H1 (cell line): ENCODE results near the gene RAD51B. TPM values are rescaled to one million over a fixed set of nuclear protein-coding genes. Genes with fewer than 3 reads are reported as not detected.

Experiments
- CTCF ChIA-PET: fragments of 300-600 bp; sonication (Branson Sonifier 250); formaldehyde crosslinking; loops from one replicate; lab custom pipeline; 2021; ENCODE audit not compliant: partially characterized antibody; lab: Charles Lee
- POLR2A ChIA-PET: fragments of 300-600 bp; sonication (Branson Sonifier 250); formaldehyde crosslinking; loops from one replicate; lab custom pipeline; 2021; ENCODE audit warnings: inconsistent platforms; ENCODE audit not compliant: partially characterized antibody; lab: Charles Lee
- DNase-seq, 2 experiments: peaks; one replicate each; pipeline versions ENCODE4 v3.0.0 to v3.0.0-alpha.2; 2010 to 2022; ENCODE audit warnings: low spot score in 2 of 2, low read depth in 1 of 2, mixed read lengths in 1 of 2
- FAIRE-seq: peaks from 2 replicates; lab custom pipeline; 2011; peaks lifted over from hg19 to GRCh38; lab: Jason Lieb, UNC
- H2AFZ ChIP-seq: 2 replicates; pipeline ENCODE4 v1.8.1; 2012; ENCODE audit warnings: low read length, inconsistent platforms
- H2AK5ac ChIP-seq: 2 replicates; pipeline ENCODE4 v1.6.1; 2013; ENCODE audit warnings: low read depth, low read length
- H2BK120ac ChIP-seq: replicated peaks from 2 replicates; pipeline ENCODE3; 2013; ENCODE audit warnings: low read depth, low read length, inconsistent platforms
- H2BK12ac ChIP-seq: 2 replicates; pipeline ENCODE4 v1.6.1; 2013; ENCODE audit warnings: low read depth, low read length
- H2BK15ac ChIP-seq: 2 replicates; pipeline ENCODE4 v1.6.1; 2013; ENCODE audit warnings: low read length
- H2BK20ac ChIP-seq: 2 replicates; pipeline ENCODE4 v1.6.1; 2013; ENCODE audit warnings: low read length
- H2BK5ac ChIP-seq: 2 replicates; pipeline ENCODE4 v1.6.1; 2013; ENCODE audit warnings: low read depth, low read length
- H3K14ac ChIP-seq: 2 replicates; pipeline ENCODE4 v1.6.1; 2013; ENCODE audit warnings: inconsistent platforms; ENCODE audit not compliant: insufficient read length
- H3K18ac ChIP-seq: 2 replicates; pipeline ENCODE4 v1.6.1; 2013; ENCODE audit warnings: low read length; ENCODE audit errors: extremely low read depth
- H3K23ac ChIP-seq: 2 replicates; pipeline ENCODE4 v1.6.1; 2013; ENCODE audit warnings: inconsistent platforms; ENCODE audit not compliant: insufficient read length
- H3K23me2 ChIP-seq: 2 replicates; pipeline ENCODE4 v1.6.1; 2013; ENCODE audit warnings: low read depth, low read length
- H3K27ac ChIP-seq: 2 replicates; pipeline ENCODE4 v1.6.1; 2011; ENCODE audit warnings: low read depth, low read length, inconsistent platforms
- H3K27me3 ChIP-seq, 4 experiments: replicated peaks in 1 of 4; 1 replicate in 1 of 4; 2 replicates in 3 of 4; pipeline versions ENCODE4 v1.6.1 to v1.8.1; 2011 to 2013; ENCODE audit warnings: low read length in 3 of 4, mild to moderate bottlenecking in 3 of 4, inconsistent platforms in 2 of 4, mixed read lengths in 2 of 4, moderate library complexity in 1 of 4; ENCODE audit not compliant: control insufficient read depth in 3 of 4, insufficient read depth in 3 of 4; ENCODE audit errors: extremely low read depth in 1 of 4
- H3K36me3 ChIP-seq, 4 experiments: 2 replicates each; pipeline versions ENCODE4 v1.6.1 to v1.8.1; 2011 to 2013; ENCODE audit warnings: mild to moderate bottlenecking in 4 of 4, low read length in 3 of 4, moderate library complexity in 2 of 4, control low read depth in 1 of 4, inconsistent platforms in 1 of 4; ENCODE audit not compliant: insufficient read depth in 4 of 4, control insufficient read depth in 2 of 4
- H3K4ac ChIP-seq: replicated peaks from 2 replicates; pipeline ENCODE3; 2013; ENCODE audit warnings: low read length, low read depth, mixed read lengths, inconsistent platforms; ENCODE audit not compliant: insufficient read length
- H3K4me1 ChIP-seq, 4 experiments: replicated peaks in 1 of 4; 1 replicate in 1 of 4; 2 replicates in 3 of 4; pipeline versions ENCODE4 v1.6.1 to v1.8.1; 2011 to 2013; ENCODE audit warnings: low read length in 3 of 4, inconsistent platforms in 2 of 4, mixed read lengths in 1 of 4; ENCODE audit not compliant: insufficient read depth in 4 of 4, control insufficient read depth in 3 of 4
- H3K4me2 ChIP-seq, 2 experiments: 2 replicates each; pipeline versions ENCODE4 v1.6.1 to v1.8.1; 2011 to 2013; ENCODE audit warnings: low read depth in 2 of 2, low read length in 2 of 2, control low read depth in 1 of 2, inconsistent platforms in 1 of 2, mild to moderate bottlenecking in 1 of 2; ENCODE audit not compliant: insufficient read depth in 1 of 2
- H3K4me3 ChIP-seq, 4 experiments: fragments of 200-600, 300-600 bp in 1 of 4; sonication (generic), shearing (Covaris generic), sonication (Bioruptor Twin) in 1 of 4; 2 replicates each; pipeline versions ENCODE4 v1.5.1 to v1.8.1; 2011 to 2016; ENCODE audit warnings: low read length in 4 of 4, low read depth in 3 of 4, control low read depth in 2 of 4, inconsistent platforms in 2 of 4, mild to moderate bottlenecking in 2 of 4, mixed read lengths in 1 of 4, moderate library complexity in 1 of 4; ENCODE audit not compliant: insufficient read depth in 2 of 4; ENCODE audit errors: extremely low read depth in 1 of 4
- H3K56ac ChIP-seq: replicated peaks from 2 replicates; pipeline ENCODE3; 2013; ENCODE audit warnings: low read depth, mild to moderate bottlenecking, mixed read lengths, low read length, inconsistent platforms; ENCODE audit not compliant: insufficient read length
- H3K79me1 ChIP-seq: 2 replicates; pipeline ENCODE4 v1.6.1; 2013; ENCODE audit warnings: low read depth, low read length, control low read depth
- H3K79me2 ChIP-seq, 2 experiments: 2 replicates each; pipeline versions ENCODE4 v1.6.1 to v1.8.1; 2012 to 2013; ENCODE audit warnings: low read length in 2 of 2, mild to moderate bottlenecking in 2 of 2, inconsistent platforms in 1 of 2; ENCODE audit not compliant: insufficient read depth in 2 of 2, control insufficient read depth in 1 of 2
- H3K9ac ChIP-seq, 4 experiments: replicated peaks in 1 of 4; 1 replicate in 1 of 4; 2 replicates in 3 of 4; pipeline versions ENCODE4 v1.6.1 to v1.8.1; 2011 to 2013; ENCODE audit warnings: low read depth in 3 of 4, low read length in 3 of 4, control low read depth in 2 of 4, mild to moderate bottlenecking in 2 of 4, moderate library complexity in 2 of 4, inconsistent platforms in 1 of 4; ENCODE audit errors: extremely low read depth in 1 of 4
- H3K9me3 ChIP-seq, 2 experiments: 2 replicates each; pipeline versions ENCODE4 v1.6.1 to v1.8.1; 2012 to 2013; ENCODE audit warnings: mild to moderate bottlenecking in 2 of 2, moderate library complexity in 2 of 2, control low read depth in 1 of 2, inconsistent platforms in 1 of 2, low read depth in 1 of 2, low read length in 1 of 2, mixed read lengths in 1 of 2; ENCODE audit not compliant: insufficient read depth in 2 of 2
- H4K20me1 ChIP-seq, 2 experiments: replicated peaks in 1 of 2; 2 replicates each; pipeline versions ENCODE3 to v1.8.1; 2011 to 2013; ENCODE audit warnings: inconsistent platforms in 2 of 2, low read length in 2 of 2, mild to moderate bottlenecking in 1 of 2; ENCODE audit not compliant: insufficient read depth in 2 of 2, control insufficient read depth in 1 of 2
- H4K5ac ChIP-seq: 2 replicates; pipeline ENCODE4 v1.6.1; 2013; ENCODE audit warnings: low read length, low read depth, mixed read lengths, inconsistent platforms; ENCODE audit not compliant: insufficient read length
- H4K8ac ChIP-seq: 2 replicates; pipeline ENCODE4 v1.8.0; 2013; ENCODE audit warnings: mild to moderate bottlenecking, moderate library complexity, low read length, inconsistent platforms; ENCODE audit not compliant: insufficient read depth; ENCODE audit errors: extremely low read depth
- H4K91ac ChIP-seq: replicated peaks from 2 replicates; pipeline ENCODE3; 2013; ENCODE audit warnings: low read length, mixed read lengths, inconsistent platforms; ENCODE audit not compliant: insufficient read length
- ATF2 ChIP-seq: IDR thresholded peaks from 2 replicates; pipeline ENCODE4 v1.6.1; 2012; ENCODE audit warnings: low read length, inconsistent platforms
- CHD2 ChIP-seq: IDR thresholded peaks from 2 replicates; pipeline ENCODE4 v1.6.1; 2012; ENCODE audit warnings: low read length, improper control_type of control experiment
- CTBP2 ChIP-seq: IDR thresholded peaks from 2 replicates; pipeline ENCODE4 v1.7.0; 2011; ENCODE audit warnings: borderline replicate concordance, mild to moderate bottlenecking, moderate library complexity, mixed read lengths, low read length; ENCODE audit not compliant: insufficient read depth, insufficient read length
- JUND ChIP-seq: IDR thresholded peaks from 2 replicates; pipeline ENCODE4 v1.6.1; 2011; ENCODE audit warnings: mild to moderate bottlenecking, improper control_type of control experiment, low read length
- PHF8 ChIP-seq: fragments of 200-600 bp; sonication (generic); conservative IDR thresholded peaks from 2 replicates; pipeline ENCODE4 v1.7.1; 2012; ENCODE audit warnings: low read depth, mild to moderate bottlenecking, inconsistent platforms, low read length, moderate library complexity
- ZNF274 ChIP-seq: IDR thresholded peaks from 2 replicates; pipeline ENCODE4 v1.7.0; 2012; ENCODE audit warnings: low read length, borderline replicate concordance; ENCODE audit errors: extremely low read depth
- WGBS, 2 experiments: shearing (Covaris generic) in 1 of 2; methylation state at CpG; one replicate each; pipeline versions ENCODE4 v1.1.6 to v1.1.7; 2013 to 2015; ENCODE audit warnings: low lambda C conversion rate in 2 of 2, mixed read lengths in 2 of 2, inconsistent platforms in 1 of 2, low coverage in 1 of 2, missing lambda C conversion rate in 1 of 2; ENCODE audit not compliant: insufficient replicate concordance in 2 of 2, insufficient coverage in 1 of 2, insufficient read length in 1 of 2; ENCODE audit errors: extremely low coverage in 1 of 2, missing lambda C conversion rate in 1 of 2; 5-methylcytosine and 5-hydroxymethylcytosine counted together
- polyA plus RNA-seq, 7 experiments: library from polyadenylated mRNA; depleted of rRNA in 3 of 7; stranded (reverse) in 5 of 7; unstranded in 2 of 7; fragments of >200 nt in 5 of 7; fragments of 200-250 nt in 2 of 7; gene quantifications; 1 replicate in 5 of 7; 2 replicates in 1 of 7; 4 replicates in 1 of 7; pipeline versions ENCODE4 v1.2.1 to v1.2.3, GENCODE V29; 2011 to 2013; ENCODE audit warnings: missing spikeins in 2 of 7, mixed read lengths in 2 of 7
- total RNA-seq: library from RNA; stranded (reverse); fragmentation: NEBNext Ultra II Directional; extraction: Animal tissue kit (Norgen Biotek cat#: 25700); gene quantifications from 2 replicates; pipeline ENCODE4 v1.2.1, GENCODE V29; 2021
- TF ChIP-seq, protein P1 (sequence below): IDR thresholded peaks from 2 replicates; pipeline ENCODE4 v1.6.1; 2012; ENCODE audit warnings: inconsistent platforms

Gene RAD51B
- total and polyA plus RNA-seq, 2 of the 8 experiments (the other 6 are each of a cell fraction or from before 2014, with no cell fraction given) = 3.9 to 14.9 TPM

- Histone ChIP-seq H3K4me1 (no peaks in the 10 kb centered on the region; a peak in 1 of 7 replicates), H2AFZ (no peak overlapping the region), H4K5ac (no peak overlapping the region), H3K79me1 (no peaks in the 10 kb centered on the region), H4K20me1 (no peaks in the 10 kb centered on the region), H3K36me3 (no peaks in the 10 kb centered on the region), H2BK12ac (no peak overlapping the region; the same call in 1 of the 2 replicates), H3K18ac (no peak overlapping the region), H3K27ac (no peak overlapping the region), H4K8ac (no peak overlapping the region), H3K23me2 (no peaks in the 10 kb centered on the region), H3K4me2 (no peak overlapping the region), H2AK5ac (no peak overlapping the region), H3K27me3 (no peaks in the 10 kb centered on the region), H2BK15ac (no peak overlapping the region), H3K14ac (no peak overlapping the region), H3K9me3 (no peaks in the 10 kb centered on the region), H2BK120ac (no peak overlapping the region), H3K4ac (no peak overlapping the region), H3K23ac (no peak overlapping the region), H2BK20ac (no peak overlapping the region), H3K79me2 (no peaks in the 10 kb centered on the region), H3K56ac (no peak overlapping the region), H2BK5ac (no peak overlapping the region), H3K9ac (no peak overlapping the region), H4K91ac (no peak overlapping the region), H3K4me3 (no peak overlapping the region)
- TF ChIP-seq ATF2 (no peak), CTBP2 (no peak), CHD2 (no peak), PHF8 (no peak), JUND (no peak), ZNF274 (no peak)
- TF ChIP-seq, protein P1, sequence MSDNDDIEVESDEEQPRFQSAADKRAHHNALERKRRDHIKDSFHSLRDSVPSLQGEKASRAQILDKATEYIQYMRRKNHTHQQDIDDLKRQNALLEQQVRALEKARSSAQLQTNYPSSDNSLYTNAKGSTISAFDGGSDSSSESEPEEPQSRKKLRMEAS = no peak
- WGBS, 2 experiments = 82% methylated on average over 9 of the region's 9 CpGs; no CpG with 5 or more reads in 1 of the 2 experiments
- no peak for DNase-seq
- ChIA-PET POLR2A (interaction anchor here (1.4 kb wide), 1 partner anchor 12 kb away, joined by 3 read pairs; no protein-coding TSS in a partner anchor), CTCF (interaction anchor here (1.6 kb wide), 1 partner anchor 21 kb away, joined by 3 read pairs; no protein-coding TSS in a partner anchor)
- no peak for FAIRE-seq
Measured at GRCh38 chr14:68599896-68600610, 780.5 kb downstream of the RAD51B start.
